Measurements from ENCODE around the gene SHC2. TPM values are rescaled to one million over a fixed set of nuclear protein-coding genes. Genes with fewer than 3 reads are reported as not detected.
"Not testable (repeated sequence)": the region's sequence is repeated elsewhere in the genome, so short reads cannot be mapped to it uniquely, and the experiment has no call there.

Gene SHC2
- total RNA-seq, 1 donor from 2014 or later = 24.0 TPM

DNA sequence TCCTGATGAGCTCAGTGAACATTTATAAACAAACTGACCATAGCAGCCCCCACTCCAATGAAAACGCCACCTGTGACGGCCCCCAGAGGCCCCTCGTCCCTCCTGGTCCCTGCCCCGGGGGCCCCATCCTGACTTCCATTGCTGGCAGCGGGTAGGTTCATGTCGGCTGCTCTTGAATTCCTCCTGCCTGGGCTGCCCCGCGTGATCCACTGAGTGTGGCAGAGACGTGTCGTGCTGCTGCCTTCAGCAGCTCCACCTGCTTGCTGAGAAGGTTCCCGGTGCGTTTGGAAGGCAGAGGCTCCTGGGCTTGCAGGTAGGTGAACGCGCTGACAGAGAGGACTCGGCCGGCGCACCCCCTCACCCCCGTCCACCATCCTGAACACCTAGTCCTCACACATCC lies 63.5 kb downstream of the SHC2 start:
- no peaks in the 10 kb centered on the region for H3K9me3 ChIP-seq
- H3K27ac ChIP-seq = no peak overlapping the region
- H3K4me3 ChIP-seq = no peak overlapping the region
- TF ChIP-seq, protein P1, sequence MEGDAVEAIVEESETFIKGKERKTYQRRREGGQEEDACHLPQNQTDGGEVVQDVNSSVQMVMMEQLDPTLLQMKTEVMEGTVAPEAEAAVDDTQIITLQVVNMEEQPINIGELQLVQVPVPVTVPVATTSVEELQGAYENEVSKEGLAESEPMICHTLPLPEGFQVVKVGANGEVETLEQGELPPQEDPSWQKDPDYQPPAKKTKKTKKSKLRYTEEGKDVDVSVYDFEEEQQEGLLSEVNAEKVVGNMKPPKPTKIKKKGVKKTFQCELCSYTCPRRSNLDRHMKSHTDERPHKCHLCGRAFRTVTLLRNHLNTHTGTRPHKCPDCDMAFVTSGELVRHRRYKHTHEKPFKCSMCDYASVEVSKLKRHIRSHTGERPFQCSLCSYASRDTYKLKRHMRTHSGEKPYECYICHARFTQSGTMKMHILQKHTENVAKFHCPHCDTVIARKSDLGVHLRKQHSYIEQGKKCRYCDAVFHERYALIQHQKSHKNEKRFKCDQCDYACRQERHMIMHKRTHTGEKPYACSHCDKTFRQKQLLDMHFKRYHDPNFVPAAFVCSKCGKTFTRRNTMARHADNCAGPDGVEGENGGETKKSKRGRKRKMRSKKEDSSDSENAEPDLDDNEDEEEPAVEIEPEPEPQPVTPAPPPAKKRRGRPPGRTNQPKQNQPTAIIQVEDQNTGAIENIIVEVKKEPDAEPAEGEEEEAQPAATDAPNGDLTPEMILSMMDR (IDR thresholded peaks at IDR 0.05) = no peak
- intact Hi-C loops (cut with DNase I) = no loop called here
- DNase-seq (peak; percentile 25), ATAC-seq (no peak)
- H3K4me1 ChIP-seq = no peaks in the 10 kb centered on the region
- no peaks in the 10 kb centered on the region for H3K36me3 ChIP-seq
- H3K27me3 ChIP-seq (ENCODE audit: low read depth) = peaks cover 20% of the 10 kb centered on the region

DNA sequence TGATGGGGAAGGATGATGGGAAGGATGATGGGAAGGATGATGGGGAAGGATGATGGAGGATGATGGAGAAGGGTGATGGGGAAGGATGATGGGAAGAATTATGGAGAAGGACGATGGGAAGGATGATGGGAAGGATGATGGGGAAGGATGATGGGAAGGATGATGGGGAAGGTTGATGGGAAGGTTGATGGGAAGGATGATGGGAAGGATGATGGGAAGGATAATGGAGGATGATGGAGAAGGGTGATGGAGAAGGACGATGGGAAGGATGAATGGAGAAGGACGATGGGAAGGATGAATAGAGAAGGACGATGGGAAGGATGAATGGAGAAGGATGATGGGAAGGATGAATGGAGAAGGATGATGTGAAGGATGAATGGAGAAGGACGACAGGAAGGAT lies 65.4 kb downstream of the SHC2 start:
- TF ChIP-seq, protein P1 (IDR thresholded peaks at IDR 0.05) = no peak
- no peak overlapping the region for H3K27ac ChIP-seq
- ATAC-seq (no peak), DNase-seq (no peak)
- H3K36me3 ChIP-seq = no peaks in the 10 kb centered on the region
- peaks cover 6% of the 10 kb centered on the region for H3K27me3 ChIP-seq (ENCODE audit: low read depth)
- H3K4me3 ChIP-seq = no peak overlapping the region
- no peaks in the 10 kb centered on the region for H3K9me3 ChIP-seq
- H3K4me1 ChIP-seq = no peaks in the 10 kb centered on the region
- intact Hi-C loops (cut with DNase I) = no loop called here

DNA sequence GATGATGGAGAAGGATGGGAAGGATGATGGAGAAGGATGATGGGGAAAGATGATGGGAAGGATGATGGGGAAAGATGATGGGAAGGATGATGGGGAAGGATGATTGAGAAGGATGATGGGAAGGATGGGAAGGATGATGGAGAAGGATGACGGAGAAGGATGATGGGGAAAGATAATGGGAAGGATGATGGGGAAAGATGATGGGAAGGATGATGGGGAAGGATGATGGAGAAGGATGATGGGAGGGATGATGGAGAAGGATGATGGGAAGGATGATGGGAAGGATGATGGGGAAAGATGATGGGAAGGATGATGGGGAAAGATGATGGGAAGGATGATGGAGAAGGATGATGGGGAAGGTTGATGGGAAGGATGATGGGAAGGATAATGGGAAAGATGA lies 66.0 kb downstream of the SHC2 start:
- H3K4me1 ChIP-seq; DNase-seq; intact Hi-C loops (cut with DNase I); H3K36me3 ChIP-seq; H3K4me3 ChIP-seq; H3K27ac ChIP-seq; H3K27me3 ChIP-seq (ENCODE audit: low read depth); ATAC-seq; H3K9me3 ChIP-seq: not testable (repeated sequence)

DNA sequence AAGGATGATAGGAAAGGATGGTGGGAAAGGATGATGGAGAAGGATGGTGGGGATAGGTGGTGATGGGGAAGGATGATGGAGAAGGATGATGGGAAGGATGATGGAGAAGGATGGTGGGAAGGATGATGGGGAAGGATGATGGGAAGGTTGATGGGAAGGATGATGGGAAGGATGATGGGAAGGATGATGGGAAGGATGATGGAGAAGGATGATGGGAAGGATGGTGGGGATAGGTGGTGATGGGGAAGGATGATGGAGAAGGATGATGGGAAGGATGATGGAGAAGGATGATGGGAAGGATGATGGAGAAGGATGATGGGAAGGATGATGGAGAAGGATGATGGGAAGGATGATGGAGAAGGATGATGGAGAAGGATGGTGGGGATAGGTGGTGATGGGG lies 67.3 kb downstream of the SHC2 start:
- DNase-seq; ATAC-seq; intact Hi-C loops (cut with DNase I); H3K36me3 ChIP-seq; H3K27me3 ChIP-seq (ENCODE audit: low read depth); H3K4me3 ChIP-seq; H3K4me1 ChIP-seq; H3K9me3 ChIP-seq; H3K27ac ChIP-seq: not testable (repeated sequence)

DNA sequence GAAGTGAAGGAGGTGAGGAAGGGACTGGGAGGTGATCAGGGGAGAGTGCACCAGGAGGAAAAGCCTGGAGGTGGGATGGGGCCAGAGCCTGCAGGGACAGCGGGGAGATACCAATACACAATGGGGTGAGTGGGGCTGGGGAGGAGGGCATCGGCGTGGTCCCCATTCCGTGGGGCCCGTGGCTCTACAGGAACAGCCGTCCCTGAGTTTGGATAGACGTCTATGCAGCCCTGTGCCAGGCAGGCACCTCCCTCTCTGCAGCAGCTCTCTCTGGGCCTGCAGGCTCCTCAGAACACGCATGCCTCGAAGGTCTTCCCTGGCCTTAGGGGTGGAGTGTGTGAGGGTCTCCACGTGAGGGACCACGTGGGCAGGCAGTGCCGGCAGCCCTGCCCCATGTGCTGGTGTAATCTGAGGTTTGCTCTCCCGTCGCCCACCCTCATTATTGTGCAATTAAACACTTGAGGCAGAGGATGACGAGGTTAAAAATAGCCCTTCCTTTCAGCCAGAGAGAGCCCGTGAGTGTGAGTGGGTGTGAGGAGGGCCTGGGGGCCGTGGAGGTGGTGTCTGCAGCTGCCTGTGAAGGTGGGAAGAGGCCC lies 68.4 kb downstream of the SHC2 start:
- Histone ChIP-seq H3K4me1 (no peaks in the 10 kb centered on the region), H3K36me3 (no peaks in the 10 kb centered on the region), H3K27me3 (ENCODE audit: low read depth) (peaks cover 4% of the 10 kb centered on the region), H3K4me3 (no peak overlapping the region), H3K27ac (no peak overlapping the region), H3K9me3 (no peaks in the 10 kb centered on the region)
- intact Hi-C loops (cut with DNase I) = no loop called here
- peak; percentile 39 to 63 for ATAC-seq
- peak; percentile 44 for DNase-seq
- TF ChIP-seq, protein P1 (IDR thresholded peaks at IDR 0.05) = no peak

DNA sequence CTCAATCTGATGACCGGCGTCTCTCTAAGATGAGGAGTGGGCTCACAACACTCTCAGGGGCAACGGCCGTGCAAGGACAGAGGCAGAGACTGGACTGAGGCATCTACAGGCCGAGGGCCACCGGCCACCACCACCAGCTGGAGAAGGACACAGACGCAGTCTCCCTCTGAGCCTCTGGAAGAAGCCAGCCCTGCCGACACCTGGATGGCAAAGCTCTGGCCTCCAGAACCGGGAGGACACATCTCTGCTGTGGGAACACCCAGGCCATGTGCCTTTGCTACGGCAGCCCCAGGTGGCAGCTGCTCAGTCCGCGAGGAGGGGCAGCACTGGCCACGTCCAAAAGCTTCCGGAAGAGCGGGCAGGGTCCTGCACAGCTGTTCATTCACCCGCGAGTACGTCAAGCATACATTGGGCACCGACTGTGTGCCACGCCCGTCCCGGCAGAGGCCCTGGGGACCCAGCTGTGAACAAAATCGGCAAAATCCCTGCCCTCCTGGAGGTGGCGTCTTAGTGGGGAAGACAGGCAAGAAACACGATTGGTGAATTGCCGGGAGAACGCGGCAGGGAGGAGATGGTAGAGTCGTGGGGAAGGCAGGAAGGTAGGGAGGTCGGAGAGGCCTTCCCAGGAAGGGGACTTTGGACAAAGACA lies 69.0 kb downstream of the SHC2 start:
- intact Hi-C loops (cut with DNase I) = no loop called here
- no peak for ATAC-seq
- H3K27me3 ChIP-seq (ENCODE audit: low read depth) = peaks cover 4% of the 10 kb centered on the region
- H3K9me3 ChIP-seq = no peaks in the 10 kb centered on the region
- no peaks in the 10 kb centered on the region for H3K36me3 ChIP-seq
- H3K4me1 ChIP-seq = no peaks in the 10 kb centered on the region
- TF ChIP-seq, protein P1 (IDR thresholded peaks at IDR 0.05) = no peak
- no peak overlapping the region for H3K27ac ChIP-seq
- peak; percentile 20 for DNase-seq
- no peak overlapping the region for H3K4me3 ChIP-seq
